ENCODE data around the gene TCOF1.

- no peak for TF ChIP-seq ZFP3 (CRISPR knock-in tag; IDR thresholded peaks at IDR 0.05)
- TF ChIP-seq GLIS3 (CRISPR knock-in tag; IDR thresholded peaks at IDR 0.05) = no peak
- TF ChIP-seq RARB (CRISPR knock-in tag; IDR thresholded peaks at IDR 0.05) = no peak
- TF ChIP-seq ZC3H10 (CRISPR knock-in tag; IDR thresholded peaks at IDR 0.05) = no peak
- no peak for TF ChIP-seq CREB5 (CRISPR knock-in tag; IDR thresholded peaks at IDR 0.05; ENCODE audit: low read depth)
- TF ChIP-seq POU6F1 (CRISPR knock-in tag; IDR thresholded peaks at IDR 0.05; ENCODE audit: borderline replicate concordance, low read depth) = no peak
- no peak for TF ChIP-seq CSDC2 (CRISPR knock-in tag; IDR thresholded peaks at IDR 0.05)
- no peak for TF ChIP-seq ARNTL (CRISPR knock-in tag; IDR thresholded peaks at IDR 0.05; ENCODE audit: borderline replicate concordance, low read depth)
- no peak for TF ChIP-seq PPARA (CRISPR knock-in tag; IDR thresholded peaks at IDR 0.05; ENCODE audit: borderline replicate concordance)
- TF ChIP-seq ZFP30 (CRISPR knock-in tag; IDR thresholded peaks at IDR 0.05) = no peak
- TF ChIP-seq TOX (CRISPR knock-in tag; IDR thresholded peaks at IDR 0.05; ENCODE audit: borderline replicate concordance) = no peak
Observed at GRCh38 chr5:150313501-150313900, 44.0 kb upstream of the TCOF1 start.
